H9 (cell line): ENCODE measurements around the gene USP6NL. TPM values are rescaled to one million over a fixed set of nuclear protein-coding genes. Genes with fewer than 3 reads are reported as not detected.

ENCODE experiments used
- DNase-seq: peaks from one replicate; pipeline ENCODE4 v3.0.0-alpha.2; 2017
- H2AFZ ChIP-seq: one replicate; pipeline ENCODE4 v1.6.1; 2013; ENCODE audit warnings: mild to moderate bottlenecking, low read length, control low read depth, moderate library complexity
- H2AK5ac ChIP-seq: 2 replicates; pipeline ENCODE4 v1.6.1; 2013; ENCODE audit warnings: low read length, control low read depth, mixed read lengths; ENCODE audit not compliant: insufficient read length
- H2BK120ac ChIP-seq: one replicate; pipeline ENCODE4 v1.6.1; 2013; ENCODE audit warnings: low read depth, mild to moderate bottlenecking, low read length, control low read depth, inconsistent platforms; ENCODE audit not compliant: poor library complexity, severe bottlenecking
- H2BK12ac ChIP-seq: 2 replicates; pipeline ENCODE4 v1.6.1; 2013; ENCODE audit warnings: low read length, control low read depth, mixed read lengths, low read depth; ENCODE audit not compliant: insufficient read length
- H2BK15ac ChIP-seq: 2 replicates; pipeline ENCODE4 v1.6.1; 2013; ENCODE audit warnings: low read depth, low read length, control low read depth
- H2BK20ac ChIP-seq: one replicate; pipeline ENCODE4 v1.6.1; 2013; ENCODE audit warnings: low read depth, mild to moderate bottlenecking, low read length, control low read depth, inconsistent platforms; ENCODE audit not compliant: poor library complexity, severe bottlenecking
- H2BK5ac ChIP-seq: 2 replicates; pipeline ENCODE4 v1.6.1; 2013; ENCODE audit warnings: low read length, control low read depth, mixed read lengths; ENCODE audit not compliant: insufficient read length
- H3K14ac ChIP-seq: 2 replicates; pipeline ENCODE4 v1.6.1; 2013; ENCODE audit warnings: low read length, control low read depth; ENCODE audit not compliant: insufficient read depth
- H3K18ac ChIP-seq: 2 replicates; pipeline ENCODE4 v1.6.1; 2013; ENCODE audit warnings: low read depth, mild to moderate bottlenecking, mixed read lengths, low read length, control low read depth; ENCODE audit not compliant: insufficient read length
- H3K23ac ChIP-seq: 2 replicates; pipeline ENCODE4 v1.6.1; 2013; ENCODE audit warnings: low read length, control low read depth, mixed read lengths, low read depth; ENCODE audit not compliant: insufficient read length
- H3K23me2 ChIP-seq: 2 replicates; pipeline ENCODE4 v1.6.1; 2013; ENCODE audit warnings: low read depth, mild to moderate bottlenecking, mixed read lengths, low read length, control low read depth; ENCODE audit not compliant: insufficient read length, poor library complexity, severe bottlenecking
- H3K27ac ChIP-seq: 2 replicates; pipeline ENCODE4 v1.5.1; 2013; ENCODE audit warnings: low read length, control low read depth, mixed read lengths, low read depth; ENCODE audit not compliant: insufficient read length
- H3K27me3 ChIP-seq: 2 replicates; pipeline ENCODE4 v1.6.1; 2013; ENCODE audit warnings: low read length, control low read depth, inconsistent platforms; ENCODE audit not compliant: insufficient read depth
- H3K4ac ChIP-seq: 2 replicates; pipeline ENCODE4 v1.6.1; 2013; ENCODE audit warnings: low read depth, mild to moderate bottlenecking, control low read depth, inconsistent platforms, low read length, moderate library complexity
- H3K4me1 ChIP-seq: 2 replicates; pipeline ENCODE4 v1.6.1; 2013; ENCODE audit warnings: low read length, control low read depth, inconsistent platforms; ENCODE audit not compliant: insufficient read depth
- H3K4me2 ChIP-seq: 2 replicates; pipeline ENCODE4 v1.6.1; 2013; ENCODE audit warnings: low read length, control low read depth, mixed read lengths; ENCODE audit not compliant: insufficient read length, insufficient read depth
- H3K56ac ChIP-seq: 2 replicates; pipeline ENCODE4 v1.6.1; 2013; ENCODE audit warnings: low read depth, mild to moderate bottlenecking, mixed read lengths, low read length, control low read depth; ENCODE audit not compliant: insufficient read length
- H3K79me1 ChIP-seq: 2 replicates; pipeline ENCODE4 v1.6.1; 2013; ENCODE audit warnings: low read depth, mild to moderate bottlenecking, moderate library complexity, low read length, control low read depth, inconsistent platforms; ENCODE audit not compliant: insufficient read depth, poor library complexity, severe bottlenecking
- H3K79me2 ChIP-seq: 2 replicates; pipeline ENCODE4 v1.6.1; 2013; ENCODE audit warnings: low read length, control low read depth, inconsistent platforms; ENCODE audit not compliant: insufficient read depth
- H3K9ac ChIP-seq: 2 replicates; pipeline ENCODE4 v1.6.1; 2013; ENCODE audit warnings: low read length, control low read depth, mixed read lengths; ENCODE audit not compliant: insufficient read length; ENCODE audit errors: extremely low read depth
- H3K9me3 ChIP-seq: one replicate; pipeline ENCODE4 v1.6.1; 2013; ENCODE audit warnings: low read depth, low read length, inconsistent platforms; ENCODE audit not compliant: control insufficient read depth
- H3T11ph ChIP-seq: one replicate; pipeline ENCODE4 v1.6.1; 2013; ENCODE audit warnings: mild to moderate bottlenecking, low read length, control low read depth, inconsistent platforms
- H4K20me1 ChIP-seq: one replicate; pipeline ENCODE4 v1.6.1; 2013; ENCODE audit not compliant: control insufficient read depth, insufficient read length, insufficient read depth
- H4K5ac ChIP-seq: 2 replicates; pipeline ENCODE4 v1.6.1; 2013; ENCODE audit warnings: low read depth, mild to moderate bottlenecking, mixed read lengths, low read length, control low read depth; ENCODE audit not compliant: insufficient read length
- H4K8ac ChIP-seq: replicated peaks from 2 replicates; pipeline ENCODE4 v1.6.1; 2013; ENCODE audit warnings: low read length, control low read depth, mixed read lengths, low read depth; ENCODE audit not compliant: insufficient read length
- H4K91ac ChIP-seq: 2 replicates; pipeline ENCODE4 v1.6.1; 2013; ENCODE audit warnings: low read depth, mild to moderate bottlenecking, moderate library complexity, mixed read lengths, low read length, control low read depth; ENCODE audit not compliant: insufficient read length
- H3K27ac Mint-ChIP-seq, 3 experiments: 2 replicates in 2 of 3; 3 replicates in 1 of 3; pipeline ENCODE4 v1.8.0; 2020 to 2021; ENCODE audit warnings: mixed read lengths in 3 of 3, mild to moderate bottlenecking in 1 of 3, moderate library complexity in 1 of 3
- H3K27me3 Mint-ChIP-seq: 2 replicates; pipeline ENCODE4 v1.8.0; 2021; ENCODE audit warnings: low read depth, mild to moderate bottlenecking, moderate library complexity, mixed read lengths
- H3K36me3 Mint-ChIP-seq, 3 experiments: 2 replicates in 2 of 3; 3 replicates in 1 of 3; pipeline ENCODE4 v1.8.0; 2020 to 2021; ENCODE audit warnings: low read depth in 3 of 3, mixed read lengths in 3 of 3; ENCODE audit not compliant: insufficient read depth in 1 of 3
- H3K4me1 Mint-ChIP-seq, 2 experiments: 2 replicates each; pipeline ENCODE4 v1.8.0; 2020; ENCODE audit warnings: mixed read lengths in 2 of 2
- H3K4me3 Mint-ChIP-seq, 2 experiments: 2 replicates in 1 of 2; 3 replicates in 1 of 2; pipeline ENCODE4 v1.8.0; 2020 to 2021; ENCODE audit warnings: mild to moderate bottlenecking in 2 of 2, mixed read lengths in 2 of 2, moderate library complexity in 1 of 2
- H3K9me3 Mint-ChIP-seq, 2 experiments: 2 replicates in 1 of 2; 3 replicates in 1 of 2; pipeline ENCODE4 v1.8.0; 2020; ENCODE audit warnings: mild to moderate bottlenecking in 2 of 2, mixed read lengths in 2 of 2, moderate library complexity in 1 of 2
- WGBS: extraction: QIAGEN DNeasy Blood & Tissue Kit; methylation state at CpG from one replicate; pipeline ENCODE4 v1.1.7; 2013; ENCODE audit warnings: missing lambda C conversion rate, low lambda C conversion rate, mixed read lengths; ENCODE audit not compliant: insufficient read length; ENCODE audit errors: extremely low coverage; 5-methylcytosine and 5-hydroxymethylcytosine counted together
- total RNA-seq: library from RNA; stranded (reverse); gene quantifications from 2 replicates; pipeline ENCODE4 v1.2.1, GENCODE V29; 2021
- TF ChIP-seq, protein P1 (sequence below): fragments of 200-600 bp; sonication (generic); conservative IDR thresholded peaks from 3 replicates; pipeline ENCODE4 v1.8.0; 2021; ENCODE audit warnings: antibody characterized with exemption, mild to moderate bottlenecking

Gene USP6NL
- total RNA-seq, 1 experiment from 2014 or later = 28.3 TPM

- H3K27ac Mint-ChIP-seq = no peak overlapping the region
- no peaks in the 10 kb centered on the region for H3K27me3 ChIP-seq
- no peak overlapping the region for H2BK5ac ChIP-seq
- H3K4me1 ChIP-seq = no peaks in the 10 kb centered on the region
- H4K20me1 ChIP-seq = no peaks in the 10 kb centered on the region
- no peak overlapping the region for H3K9ac ChIP-seq
- no CpG with 5 or more reads among the region's 5 CpGs for WGBS
- H3K79me2 ChIP-seq = peaks cover 4% of the 10 kb centered on the region; the same call in 1 of the 2 replicates
- no peaks in the 10 kb centered on the region for H3K27me3 Mint-ChIP-seq
- H3K23ac ChIP-seq = no peak overlapping the region
- H2BK15ac ChIP-seq = no peak overlapping the region
- H4K91ac ChIP-seq = no peak overlapping the region
- H2BK12ac ChIP-seq = no peak overlapping the region
- no peak overlapping the region for H2AFZ ChIP-seq
- peaks cover 0 to 2% (median 0%) of the 10 kb centered on the region in 3 experiments; a peak in 1 of 7 replicates for H3K36me3 Mint-ChIP-seq
- TF ChIP-seq, protein P1, sequence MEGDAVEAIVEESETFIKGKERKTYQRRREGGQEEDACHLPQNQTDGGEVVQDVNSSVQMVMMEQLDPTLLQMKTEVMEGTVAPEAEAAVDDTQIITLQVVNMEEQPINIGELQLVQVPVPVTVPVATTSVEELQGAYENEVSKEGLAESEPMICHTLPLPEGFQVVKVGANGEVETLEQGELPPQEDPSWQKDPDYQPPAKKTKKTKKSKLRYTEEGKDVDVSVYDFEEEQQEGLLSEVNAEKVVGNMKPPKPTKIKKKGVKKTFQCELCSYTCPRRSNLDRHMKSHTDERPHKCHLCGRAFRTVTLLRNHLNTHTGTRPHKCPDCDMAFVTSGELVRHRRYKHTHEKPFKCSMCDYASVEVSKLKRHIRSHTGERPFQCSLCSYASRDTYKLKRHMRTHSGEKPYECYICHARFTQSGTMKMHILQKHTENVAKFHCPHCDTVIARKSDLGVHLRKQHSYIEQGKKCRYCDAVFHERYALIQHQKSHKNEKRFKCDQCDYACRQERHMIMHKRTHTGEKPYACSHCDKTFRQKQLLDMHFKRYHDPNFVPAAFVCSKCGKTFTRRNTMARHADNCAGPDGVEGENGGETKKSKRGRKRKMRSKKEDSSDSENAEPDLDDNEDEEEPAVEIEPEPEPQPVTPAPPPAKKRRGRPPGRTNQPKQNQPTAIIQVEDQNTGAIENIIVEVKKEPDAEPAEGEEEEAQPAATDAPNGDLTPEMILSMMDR = no peak
- no peak overlapping the region for H2BK120ac ChIP-seq
- no peaks in the 10 kb centered on the region for H3K9me3 Mint-ChIP-seq
- no peak overlapping the region for H3K27ac ChIP-seq
- no peak overlapping the region for H3K18ac ChIP-seq
- H4K5ac ChIP-seq = no peak overlapping the region
- H3K4ac ChIP-seq = no peak overlapping the region
- H3T11ph ChIP-seq = no peak overlapping the region
- H3K4me2 ChIP-seq = no peak overlapping the region
- no peak for DNase-seq
- H2AK5ac ChIP-seq = no peak overlapping the region
- H3K4me3 Mint-ChIP-seq = no peak overlapping the region
- no peaks in the 10 kb centered on the region for H3K9me3 ChIP-seq
- peaks cover 34 to 36% of the 10 kb centered on the region in 2 experiments for H3K4me1 Mint-ChIP-seq
- no peak overlapping the region for H2BK20ac ChIP-seq
- no peak overlapping the region for H3K56ac ChIP-seq
- no peaks in the 10 kb centered on the region for H3K23me2 ChIP-seq
- H4K8ac ChIP-seq = no peak overlapping the region
- no peaks in the 10 kb centered on the region for H3K79me1 ChIP-seq
- no peak overlapping the region for H3K14ac ChIP-seq
Observed at GRCh38 chr10:11570751-11571150, 40.7 kb downstream of the USP6NL start.
